A549 (cell line): ENCODE results near the gene TGFBR1. TPM values are rescaled to one million over a fixed set of nuclear protein-coding genes. Genes with fewer than 3 reads are reported as not detected.
A peak's percentile ranks its signal among the peaks of the same experiment; 100 is the strongest.

Experiments
- ATAC-seq, 2 experiments: fragments of 200-7000 bp in 1 of 2; fragments of >200 bp in 1 of 2; cut with Nextera tagmentation in 1 of 2; cut with Tn5 transposase in 1 of 2; 3 replicates each; pipeline versions ENCODE4 v1.8.0 to v1.9.1; 2018 to 2020; ENCODE audit warnings: mild to moderate bottlenecking in 1 of 2, moderate library complexity in 1 of 2
- CTCF ChIA-PET: fragments of 300-600 bp; sonication (Branson Sonifier 250); formaldehyde crosslinking; extraction: SDS; loops from one replicate; lab custom pipeline; 2021; ENCODE audit warnings: antibody characterized with exemption, inconsistent platforms; lab: Yijun Ruan, JAX
- POLR2A ChIA-PET: fragments of 350-600 bp; formaldehyde crosslinking; extraction: SDS; loops from one replicate; lab custom pipeline; 2021; ENCODE audit warnings: antibody characterized with exemption, inconsistent platforms; lab: Yijun Ruan, JAX
- DNase-seq, 2 experiments: peaks; one replicate each; pipeline versions ENCODE4 v3.0.0 to v3.0.0-alpha.2; 2011 to 2016; ENCODE audit warnings: low read depth in 1 of 2, low spot score in 1 of 2
- FAIRE-seq: peaks from 2 replicates; lab custom pipeline; 2011; peaks lifted over from hg19 to GRCh38; lab: Jason Lieb, UNC
- H3K27ac ChIP-seq, 2 experiments: fragments of >200 bp; sonication (Bioruptor Twin); formaldehyde crosslinking; 3 replicates each; pipeline ENCODE4 v1.5.1; 2016 to 2017
- H3K4me1 ChIP-seq: fragments of >200 bp; sonication (Bioruptor Twin); formaldehyde crosslinking; 3 replicates; pipeline ENCODE4 v1.6.1; 2016
- H3K4me2 ChIP-seq: fragments of >200 bp; sonication (Bioruptor Twin); formaldehyde crosslinking; 3 replicates; pipeline ENCODE4 v1.6.1; 2016
- H3K4me3 ChIP-seq: fragments of >200 bp; sonication (Bioruptor Twin); formaldehyde crosslinking; 3 replicates; pipeline ENCODE4 v1.5.1; 2016
- H3K9me3 ChIP-seq: fragments of >200 bp; sonication (Bioruptor Twin); formaldehyde crosslinking; 3 replicates; pipeline ENCODE4 v1.6.1; 2016
- CBX8 ChIP-seq: fragments of 200-600 bp; sonication (generic); IDR thresholded peaks from 2 replicates; pipeline ENCODE4 v1.6.1; 2016
- CTCF ChIP-seq: fragments of >200 bp; sonication (Bioruptor Twin); formaldehyde crosslinking; IDR thresholded peaks from 3 replicates; pipeline ENCODE4 v1.5.1; 2016
- E2F6 ChIP-seq: IDR thresholded peaks from 2 replicates; pipeline ENCODE4 v1.6.1; 2012; ENCODE audit warnings: low read depth, borderline replicate concordance
- EHF ChIP-seq: fragments of 250-450 bp; sonication (Bioruptor Pico); IDR thresholded peaks from 2 replicates; pipeline ENCODE4 v1.5.0; 2020; ENCODE audit warnings: mild to moderate bottlenecking
- ELK1 ChIP-seq: fragments of 150-350 bp; IDR thresholded peaks from 2 replicates; pipeline ENCODE4 v1.6.1; 2014; ENCODE audit warnings: low read depth, mild to moderate bottlenecking, low read length
- EP300 ChIP-seq, 2 experiments: fragments of >200 bp; sonication (Bioruptor Twin); formaldehyde crosslinking; IDR thresholded peaks; 2 replicates in 1 of 2; 3 replicates in 1 of 2; pipeline ENCODE4 v1.6.1; 2016 to 2017
- ESRRA ChIP-seq: fragments of 150-350 bp; IDR thresholded peaks from 2 replicates; pipeline ENCODE4 v1.6.1; 2014; ENCODE audit warnings: mild to moderate bottlenecking, low read length, borderline replicate concordance
- FOSB ChIP-seq: fragments of 250-450 bp; sonication (Bioruptor Pico); IDR thresholded peaks from 2 replicates; pipeline ENCODE4 v1.5.0; 2020; ENCODE audit warnings: mild to moderate bottlenecking, moderate library complexity
- FOXS1 ChIP-seq: fragments of 250-450 bp; sonication (Bioruptor Pico); IDR thresholded peaks from 2 replicates; pipeline ENCODE4 v1.5.0; 2020; ENCODE audit warnings: mild to moderate bottlenecking, moderate library complexity
- HMGXB4 ChIP-seq: fragments of 250-450 bp; sonication (Bioruptor Pico); IDR thresholded peaks from 2 replicates; pipeline ENCODE4 v1.5.0; 2021; ENCODE audit warnings: mild to moderate bottlenecking, moderate library complexity, borderline replicate concordance
- HOXA7 ChIP-seq: fragments of 250-450 bp; sonication (Bioruptor Pico); IDR thresholded peaks from 2 replicates; pipeline ENCODE4 v1.5.0; 2020; ENCODE audit warnings: mild to moderate bottlenecking, moderate library complexity
- JUNB ChIP-seq: fragments of >200 bp; sonication (Bioruptor Twin); formaldehyde crosslinking; IDR thresholded peaks from 2 replicates; pipeline ENCODE4 v1.6.1; 2016
- KDM5A ChIP-seq: fragments of 200-600 bp; sonication (generic); IDR thresholded peaks from 2 replicates; pipeline ENCODE4 v1.6.1; 2016; ENCODE audit warnings: antibody characterized with exemption, mild to moderate bottlenecking
- MAFK ChIP-seq: fragments of 450-650 bp; IDR thresholded peaks from 2 replicates; pipeline ENCODE4 v1.6.1; 2014; ENCODE audit not compliant: partially characterized antibody
- NFE2L2 ChIP-seq: fragments of 150-350 bp; conservative IDR thresholded peaks from 2 replicates; pipeline ENCODE4 v1.6.1; 2014; ENCODE audit warnings: low read length
- NR3C1 ChIP-seq: fragments of >200 bp; sonication (Bioruptor Twin); formaldehyde crosslinking; IDR thresholded peaks from 3 replicates; pipeline ENCODE4 v1.6.1; 2017
- POLR2A ChIP-seq: IDR thresholded peaks from 2 replicates; pipeline ENCODE4 v1.6.1; 2012; ENCODE audit warnings: mild to moderate bottlenecking, low read length
- POLR2AphosphoS2 ChIP-seq: conservative IDR thresholded peaks from 2 replicates; pipeline ENCODE4 v1.6.1; 2012; ENCODE audit warnings: low read length, improper control_type of control experiment, inconsistent platforms
- RCOR1 ChIP-seq: fragments of 150-350 bp; IDR thresholded peaks from 2 replicates; pipeline ENCODE4 v1.6.1; 2014; ENCODE audit warnings: antibody characterized with exemption, low read length, low read depth
- RFX5 ChIP-seq: fragments of 450-650 bp; IDR thresholded peaks from 2 replicates; pipeline ENCODE4 v1.7.1; 2014; ENCODE audit warnings: antibody characterized with exemption, mild to moderate bottlenecking, moderate library complexity
- RNF2 ChIP-seq: fragments of 200-600 bp; sonication (generic); IDR thresholded peaks from 2 replicates; pipeline ENCODE4 v1.6.1; 2016; ENCODE audit warnings: low read depth, mild to moderate bottlenecking, antibody characterized with exemption, moderate library complexity, borderline replicate concordance
- TFCP2L1 ChIP-seq: fragments of 250-450 bp; sonication (Bioruptor Pico); IDR thresholded peaks from 2 replicates; pipeline ENCODE4 v1.5.0; 2021; ENCODE audit warnings: mild to moderate bottlenecking
- ZC3H11A ChIP-seq: fragments of 450-650 bp; IDR thresholded peaks from 2 replicates; pipeline ENCODE4 v1.6.1; 2014; ENCODE audit warnings: antibody characterized with exemption, mild to moderate bottlenecking
- WGBS: methylation state at CpG from one replicate; pipeline ENCODE4 v1.1.6; 2017; ENCODE audit errors: missing lambda C conversion rate; 5-methylcytosine and 5-hydroxymethylcytosine counted together
- polyA plus RNA-seq, 4 experiments: library from polyadenylated mRNA; depleted of rRNA in 3 of 4; stranded (reverse); fragments of >200 nt; fragmentation: RNase III in 1 of 4; extraction: RNeasy Plus Mini Kit Qiagen cat#74134 plus additional on column Dnase treatment in 1 of 4; gene quantifications; 2 replicates in 3 of 4; 3 replicates in 1 of 4; pipeline ENCODE4 v1.2.3, GENCODE V29; 2011 to 2017

The TGFBR1 gene
- polyA plus RNA-seq, 2 of the 4 experiments (the other 2 are of a cell fraction): 25.8 to 45.5 TPM

GRCh38 chr9:99143655-99144054, 38.7 kb downstream of the TGFBR1 start:
- ATAC-seq: no peak
- ChIA-PET CTCF (interaction anchor here (1.6 to 12.8 kb wide), 5 partner anchors 29 to 296 kb away, joined by 4 to 212 read pairs (median 78); no protein-coding TSS in a partner anchor), POLR2A (no interaction called here)
- no peaks in the 10 kb centered on the region for H3K4me1 ChIP-seq
- WGBS: 94% methylated on average over 3 of the region's 3 CpGs
- H3K4me2 ChIP-seq: no peak overlapping the region
- H3K27ac ChIP-seq: no peak overlapping the region
- DNase-seq: no peak
- TF ChIP-seq FOSB (CRISPR knock-in tag) (no peak), ELK1 (no peak), MAFK (peak; percentile 89)
- H3K4me3 ChIP-seq: no peak overlapping the region
- no peak for FAIRE-seq
- H3K9me3 ChIP-seq: no peaks in the 10 kb centered on the region

- TF ChIP-seq RCOR1 (no peak), EHF (no peak), NR3C1 (no peak), FOSB (CRISPR knock-in tag) (no peak), NFE2L2 (no peak), CBX8 (no peak), CTCF (no peak), JUNB (no peak), ESRRA (no peak)
- TF ChIP-seq, all 56 proteins: peak for 0
- ATAC-seq (no peak), FAIRE-seq (no peak), DNase-seq (no peak)
- Histone ChIP-seq H3K4me3 (no peak overlapping the region), H3K9me3 (no peaks in the 10 kb centered on the region), H3K4me1 (no peaks in the 10 kb centered on the region), H3K4me2 (no peak overlapping the region), H3K27ac (no peak overlapping the region)
- ChIA-PET CTCF (interaction anchor here (1.0 to 1.4 kb wide), 4 partner anchors 11 to 175 kb away, joined by 3 to 4 read pairs (median 3); no protein-coding TSS in a partner anchor), POLR2A (no interaction called here)
- WGBS: 78% methylated on average over 4 of the region's 4 CpGs
Observed at GRCh38 chr9:99144966-99145365, 40.1 kb downstream of the TGFBR1 start.

GRCh38 chr9:99146574-99146973, 41.7 kb downstream of the TGFBR1 start:
- POLR2A ChIA-PET: no interaction called here
- H3K4me1 ChIP-seq: no peaks in the 10 kb centered on the region
- 95% methylated on average over 4 of the region's 4 CpGs for WGBS
- TF ChIP-seq CTCF (no peak), KDM5A (no peak), FOSB (CRISPR knock-in tag) (no peak), HOXA7 (no peak), FOXS1 (no peak), HMGXB4 (no peak), POLR2A (no peak), RFX5 (no peak), RNF2 (no peak), CBX8 (no peak), EP300 (IDR thresholded peaks at IDR 0.05) (no peak), ZC3H11A (no peak), E2F6 (no peak), ELK1 (no peak), POLR2AphosphoS2 (no peak), TFCP2L1 (no peak)
- H3K27ac ChIP-seq: no peak overlapping the region
- FAIRE-seq (no peak), DNase-seq (no peak), ATAC-seq (no peak)
- H3K4me2 ChIP-seq: no peak overlapping the region
- H3K4me3 ChIP-seq: no peak overlapping the region
- CTCF ChIA-PET: interaction anchor here (1.2 to 1.6 kb wide), 2 partner anchors 171 to 297 kb away, joined by 4 to 5 read pairs; no protein-coding TSS in a partner anchor
- H3K9me3 ChIP-seq: no peaks in the 10 kb centered on the region
